HepG2 (cell line): ENCODE results near the gene FAM222B. TPM values are rescaled to one million over a fixed set of nuclear protein-coding genes. Genes with fewer than 3 reads are reported as not detected.
"Not testable (repeated sequence)": the region's sequence is repeated elsewhere in the genome, so short reads cannot be mapped to it uniquely, and the experiment has no call there.

Experiments used
- ATAC-seq: fragments of 200-7000 bp; cut with Tn5 transposase; 3 replicates; pipeline ENCODE4 v1.9.1; 2020; ENCODE audit warnings: mild to moderate bottlenecking, moderate library complexity
- BruUV-seq: library from RNA; stranded (reverse); fragments of 400-500 nt; replicated peaks from 2 replicates; lab custom pipeline; 2021; lab: Mats Ljungman, UMichigan
- CTCF ChIA-PET: fragments of 300-600 bp; formaldehyde crosslinking; extraction: SDS; loops from one replicate; lab custom pipeline; 2021; ENCODE audit warnings: low total read pairs, inconsistent platforms, low intra/inter-chr PET ratio; lab: Yijun Ruan, JAX
- POLR2A ChIA-PET: fragments of 350-600 bp; sonication (Branson Sonifier 250); formaldehyde crosslinking; loops from one replicate; lab custom pipeline; 2020; ENCODE audit warnings: antibody characterized with exemption, inconsistent platforms; lab: Yijun Ruan, JAX
- DNase-seq: peaks from one replicate; pipeline ENCODE4 v3.0.0-alpha.2; 2015; ENCODE audit warnings: low spot score
- FAIRE-seq: peaks from 3 replicates; lab custom pipeline; 2011; peaks lifted over from hg19 to GRCh38; lab: Jason Lieb, UNC
- H2AFZ ChIP-seq: one replicate; pipeline ENCODE4 v1.6.1; 2011; ENCODE audit warnings: low read length, inconsistent platforms
- H3K27ac ChIP-seq: fragments of 300-600 bp; 3 replicates; pipeline ENCODE4 v1.8.0; 2011; ENCODE audit warnings: mixed run types, mild to moderate bottlenecking, mixed read lengths, low read length, inconsistent platforms; ENCODE audit not compliant: insufficient read depth; ENCODE audit errors: extremely low read length
- H3K27me3 ChIP-seq, 2 experiments: fragments of 200-600 bp in 1 of 2; 2 replicates in 1 of 2; 3 replicates in 1 of 2; pipeline versions ENCODE4 v1.6.0 to v1.8.0; 2011; ENCODE audit warnings: low read length in 2 of 2, mild to moderate bottlenecking in 2 of 2, moderate library complexity in 2 of 2, inconsistent platforms in 1 of 2; ENCODE audit not compliant: insufficient read depth in 2 of 2, control insufficient read depth in 1 of 2
- H3K36me3 ChIP-seq, 2 experiments: fragments of 200-600 bp in 1 of 2; replicated peaks in 1 of 2; 2 replicates in 1 of 2; 3 replicates in 1 of 2; pipeline versions ENCODE4 v1.5.1 to v1.8.0; 2011; ENCODE audit warnings: low read length in 2 of 2, inconsistent platforms in 1 of 2; ENCODE audit not compliant: insufficient read depth in 2 of 2, control insufficient read depth in 1 of 2
- H3K4me1 ChIP-seq: 2 replicates; pipeline ENCODE4 v1.5.1; 2012; ENCODE audit warnings: low read length, inconsistent platforms; ENCODE audit not compliant: insufficient read depth
- H3K4me2 ChIP-seq: 2 replicates; pipeline ENCODE4 v1.6.0; 2011; ENCODE audit warnings: low read depth, low read length, inconsistent platforms
- H3K4me3 ChIP-seq, 3 experiments: fragments of 200-600 bp in 1 of 3; sonication (generic), shearing (Covaris generic) in 1 of 3; replicated peaks in 1 of 3; 2 replicates each; pipeline ENCODE4 v1.5.1; 2011 to 2016; ENCODE audit warnings: low read length in 3 of 3, inconsistent platforms in 2 of 3, low read depth in 2 of 3, mild to moderate bottlenecking in 2 of 3, control low read depth in 1 of 3, mixed read lengths in 1 of 3; ENCODE audit not compliant: insufficient read depth in 1 of 3
- H3K79me2 ChIP-seq: one replicate; pipeline ENCODE4 v1.6.1; 2011; ENCODE audit warnings: low read length, inconsistent platforms; ENCODE audit not compliant: insufficient read depth
- H3K9ac ChIP-seq: 2 replicates; pipeline ENCODE4 v1.6.0; 2011; ENCODE audit warnings: mild to moderate bottlenecking, low read depth, low read length, inconsistent platforms; ENCODE audit not compliant: insufficient read depth
- H3K9me3 ChIP-seq: 2 replicates; pipeline ENCODE4 v1.5.1; 2012; ENCODE audit warnings: mild to moderate bottlenecking, low read length
- H4K20me1 ChIP-seq: 2 replicates; pipeline ENCODE4 v1.6.0; 2011; ENCODE audit warnings: inconsistent platforms, mild to moderate bottlenecking, low read length, moderate library complexity; ENCODE audit not compliant: insufficient read depth
- ATF7 ChIP-seq, 2 experiments: fragments of 450-650 bp in 1 of 2; sonication (generic) in 1 of 2; formaldehyde crosslinking in 1 of 2; IDR thresholded peaks; 2 replicates each; pipeline versions ENCODE4 v1.4.0 to v1.6.1; 2016 to 2020; ENCODE audit warnings: antibody characterized with exemption in 1 of 2, mild to moderate bottlenecking in 1 of 2, missing genetic modification reagents in 1 of 2
- BCLAF1 ChIP-seq: fragments of 450-650 bp; IDR thresholded peaks from 2 replicates; pipeline ENCODE4 v1.6.1; 2017; ENCODE audit warnings: mild to moderate bottlenecking
- CEBPB ChIP-seq: IDR thresholded peaks from 2 replicates; pipeline ENCODE4 v1.6.1; 2011; ENCODE audit warnings: low read depth, low read length, improper control_type of control experiment, borderline replicate concordance
- NFE2 ChIP-seq: sonication (generic); formaldehyde crosslinking; IDR thresholded peaks from 2 replicates; pipeline ENCODE4 v1.4.0; 2020; ENCODE audit warnings: missing genetic modification reagents
- RXRA ChIP-seq: sonication (generic); formaldehyde crosslinking; IDR thresholded peaks from 2 replicates; pipeline ENCODE4 v1.5.1; 2020; ENCODE audit warnings: missing genetic modification reagents
- SNAPC5 ChIP-seq: sonication (generic); formaldehyde crosslinking; IDR thresholded peaks from 2 replicates; pipeline ENCODE4 v1.8.1; 2023; ENCODE audit warnings: mild to moderate bottlenecking, missing genetic modification reagents, borderline replicate concordance
- ZBTB2 ChIP-seq: sonication (generic); formaldehyde crosslinking; IDR thresholded peaks from 2 replicates; pipeline ENCODE4 v1.8.0; 2022; ENCODE audit warnings: low read depth, missing genetic modification reagents
- ZBTB25 ChIP-seq: IDR thresholded peaks from 2 replicates; pipeline ENCODE4 v1.6.1; 2018; ENCODE audit warnings: missing genetic modification reagents
- ZNF530 ChIP-seq: sonication (generic); formaldehyde crosslinking; IDR thresholded peaks from 2 replicates; pipeline ENCODE4 v1.5.0; 2020; ENCODE audit warnings: low read depth, mild to moderate bottlenecking, missing genetic modification reagents
- ZNF841 ChIP-seq: sonication (generic); formaldehyde crosslinking; IDR thresholded peaks from 2 replicates; pipeline ENCODE4 v1.8.1; 2023; ENCODE audit warnings: missing genetic modification reagents, borderline replicate concordance
- WGBS: methylation state at CpG from one replicate; pipeline ENCODE4 v1.1.6; 2017; ENCODE audit warnings: low lambda C conversion rate; 5-methylcytosine and 5-hydroxymethylcytosine counted together
- in situ Hi-C: cut with HindIII; loops from 2 replicates; pipeline ENCODE4 v1.10.0; 2017; ENCODE audit warnings: low pct_unique_long_range_greater_than_20kb; ENCODE audit not compliant: extremely low pct_ligation_motif_present
- intact Hi-C: fragments of 100-400 bp; cut with micrococcal nuclease; formaldehyde crosslinking; loops from one replicate; pipeline ENCODE4 v1.10.0; 2022; ENCODE audit not compliant: unreplicated experiment
- polyA plus RNA-seq, 8 experiments: library from polyadenylated mRNA; depleted of rRNA in 3 of 8; stranded (reverse) in 7 of 8; unstranded in 1 of 8; fragments of >200 nt; fragmentation: Illumina TruSeq in 4 of 8; extraction: Trizol in 4 of 8; gene quantifications; 2 replicates each; pipeline versions ENCODE4 v1.2.1 to v1.2.3, GENCODE V29; 2011 to 2016; ENCODE audit warnings: low read depth in 4 of 8, missing spikeins in 1 of 8, mixed read lengths in 1 of 8; ENCODE audit not compliant: insufficient read depth in 1 of 8
- total RNA-seq, 5 experiments: library from RNA; depleted of rRNA; stranded (reverse); fragments of >200 nt; fragmentation: Illumina TruSeq; extraction: Trizol; gene quantifications; 2 replicates each; pipeline ENCODE4 v1.2.3, GENCODE V29; 2016; ENCODE audit warnings: low read depth in 1 of 5

The FAM222B gene
- total and polyA plus RNA-seq, 2 of the 13 experiments (the other 11 are each of a cell fraction or from before 2014, with no cell fraction given), result 3.5 to 7.3 TPM

- BruUV-seq; H4K20me1 ChIP-seq; H3K9ac ChIP-seq; H3K4me2 ChIP-seq; H3K27me3 ChIP-seq; POLR2A ChIA-PET; intact Hi-C loops; ATAC-seq; H3K27ac ChIP-seq; H2AFZ ChIP-seq; FAIRE-seq; H3K9me3 ChIP-seq; DNase-seq; H3K4me1 ChIP-seq; H3K79me2 ChIP-seq; H3K4me3 ChIP-seq; TF ChIP-seq ATF7 (CRISPR knock-in tag; IDR thresholded peaks at IDR 0.05): not testable (repeated sequence)
- peaks cover 18 to 30% of the 10 kb centered on the region in 2 experiments; a peak in 4 of 5 replicates for H3K36me3 ChIP-seq
- in situ Hi-C loops, result loop anchor here (25.0 kb wide), 1 partner anchor 240 kb away; the partner anchor contains the start of gene BLTP2
- CTCF ChIA-PET, result interaction anchor here (2.4 kb wide), 1 partner anchor 114 kb away, joined by 20 read pairs; no protein-coding TSS in a partner anchor
- peak; percentile 28; the same call in 1 of the 2 replicates for TF ChIP-seq CEBPB
- TF ChIP-seq ATF7 (IDR thresholded peaks at IDR 0.05), result peak; percentile 83
- WGBS, result 94% methylated on average over 6 of the region's 6 CpGs
These were observed 34.6 kb upstream of the FAM222B start for GRCh38 chr17:28877150-28877711.

- Histone ChIP-seq H3K27ac (no peak overlapping the region), H3K9me3 (no peaks in the 10 kb centered on the region), H3K4me3 (no peak overlapping the region), H3K4me1 (peaks cover 9% of the 10 kb centered on the region), H3K79me2 (no peaks in the 10 kb centered on the region), H3K9ac (no peak overlapping the region), H4K20me1 (no peaks in the 10 kb centered on the region), H2AFZ (no peak overlapping the region), H3K27me3 (peaks cover 0 to 1% of the 10 kb centered on the region in 2 experiments; a peak in 1 of 5 replicates), H3K4me2 (no peak overlapping the region), H3K36me3 (peaks cover 7 to 18% of the 10 kb centered on the region in 2 experiments; a peak in 4 of 5 replicates)
- in situ Hi-C loops, result loop anchor here (25.0 kb wide), 1 partner anchor 239 kb away; the partner anchor contains the start of gene BLTP2
- FAIRE-seq, result no peak
- ChIA-PET POLR2A (no interaction called here), CTCF (no interaction called here)
- intact Hi-C loops, result no loop called here
- no TSS peak for BruUV-seq
- no peak for DNase-seq
- no peak for ATAC-seq
- 25% methylated on average over 1 of the region's 1 CpG for WGBS
- TF ChIP-seq SNAPC5 (CRISPR knock-in tag) (no peak), BCLAF1 (no peak), ZNF841 (CRISPR knock-in tag) (no peak), ZNF530 (CRISPR knock-in tag) (no peak), ZBTB25 (CRISPR knock-in tag) (no peak), ZBTB2 (CRISPR knock-in tag) (no peak), NFE2 (CRISPR knock-in tag) (no peak), RXRA (no peak)
These were observed 33.4 kb upstream of the FAM222B start for GRCh38 chr17:28875848-28876550.
